Stimulated activated CD4-positive, alpha-beta T cell treated with anti-CD3 and anti-CD28 coated beads, TNF-alpha, amount 100 ng/mL, for 48 hours (primary cell): Measurements from ENCODE around the gene HMHB1.

Source experiments
- DNase-seq, 3 donors: peaks; one replicate each; pipeline ENCODE4 v3.0.0-alpha.2; 2020; ENCODE audit warnings: low read depth in 3 of 3

Gene HMHB1

DNA sequence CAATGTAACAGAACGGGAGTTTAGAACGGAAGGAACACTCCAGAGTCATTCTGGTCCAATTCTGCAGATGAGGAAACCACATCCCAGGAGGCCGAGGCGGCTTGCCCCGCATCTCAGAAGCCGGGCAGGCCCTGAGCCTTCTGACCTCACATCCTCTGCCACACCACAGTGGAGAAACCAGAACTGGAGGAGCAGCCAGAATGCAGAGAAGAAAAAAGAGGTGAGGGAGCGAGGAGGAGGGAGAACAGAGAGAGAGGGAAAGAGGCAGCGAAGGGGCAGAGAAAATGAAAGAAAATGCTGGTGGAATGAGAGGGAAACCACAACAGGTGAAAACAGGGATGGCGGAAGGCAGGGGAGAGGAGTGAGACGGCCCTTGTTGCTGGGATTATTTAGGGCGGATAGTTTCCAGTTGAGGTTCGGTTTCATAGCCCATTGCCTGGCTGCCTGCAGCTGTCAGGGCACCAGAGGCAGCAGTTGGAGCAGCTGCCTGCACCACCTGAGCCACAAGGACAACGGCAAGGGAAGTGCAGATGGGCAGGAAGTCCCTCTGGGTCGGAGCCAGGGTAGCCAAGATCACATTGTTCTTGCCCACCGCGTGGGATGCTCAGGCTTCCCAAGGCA is at the start of gene HMHB1:
TSS of gene HMHB1 (plus strand) at position 77 of the 621 bp plus-strand sequence.
- DNase-seq, result no peak

DNA sequence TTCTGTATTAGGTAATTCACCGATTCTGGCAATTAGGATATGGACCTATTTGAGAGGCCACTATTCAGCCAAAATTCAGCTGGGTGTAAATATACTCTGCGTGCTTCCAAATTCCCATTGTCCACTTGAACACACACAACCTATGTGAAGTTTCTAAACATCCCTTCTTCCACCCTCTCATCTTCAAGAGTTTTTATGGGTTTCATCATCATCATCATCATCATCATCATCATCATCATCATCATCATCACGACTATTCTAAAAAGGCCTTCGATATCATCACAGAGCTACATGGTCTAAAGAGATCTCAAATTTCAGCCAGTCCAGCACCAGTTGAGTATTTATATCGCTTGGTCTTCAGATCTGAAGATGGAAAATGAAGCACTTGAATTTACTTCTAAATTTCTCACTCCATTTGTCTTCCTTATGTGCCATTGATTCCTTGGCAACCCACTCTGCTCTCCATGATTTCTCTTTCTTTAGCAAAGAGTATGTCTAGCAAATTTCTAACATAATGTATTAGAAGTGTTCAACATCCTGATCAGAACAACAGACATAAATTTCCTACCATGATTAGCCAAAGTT is 49.2 kb upstream of the HMHB1 start:
- DNase-seq, result no peak

DNA sequence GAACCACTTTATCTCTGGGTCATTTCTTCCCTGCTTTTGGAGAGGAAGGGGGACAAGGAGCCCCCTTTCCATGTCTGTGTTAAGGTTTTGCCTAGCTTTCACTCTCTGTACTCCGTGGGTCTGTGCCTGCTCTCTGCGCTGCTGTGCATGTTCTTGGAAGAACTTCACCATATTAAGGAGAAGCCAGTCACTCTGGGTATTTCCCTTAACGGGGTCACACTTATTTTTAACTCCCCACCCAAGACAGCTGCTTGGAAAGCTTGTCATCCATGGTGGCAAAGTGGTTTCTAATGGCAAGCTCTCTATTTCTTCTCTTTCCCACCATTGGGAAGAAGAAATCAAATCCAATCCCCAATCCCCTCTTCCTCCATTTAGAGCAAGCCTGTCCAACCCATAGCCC is 44.8 kb upstream of the HMHB1 start:
- DNase-seq, result no peak

DNA sequence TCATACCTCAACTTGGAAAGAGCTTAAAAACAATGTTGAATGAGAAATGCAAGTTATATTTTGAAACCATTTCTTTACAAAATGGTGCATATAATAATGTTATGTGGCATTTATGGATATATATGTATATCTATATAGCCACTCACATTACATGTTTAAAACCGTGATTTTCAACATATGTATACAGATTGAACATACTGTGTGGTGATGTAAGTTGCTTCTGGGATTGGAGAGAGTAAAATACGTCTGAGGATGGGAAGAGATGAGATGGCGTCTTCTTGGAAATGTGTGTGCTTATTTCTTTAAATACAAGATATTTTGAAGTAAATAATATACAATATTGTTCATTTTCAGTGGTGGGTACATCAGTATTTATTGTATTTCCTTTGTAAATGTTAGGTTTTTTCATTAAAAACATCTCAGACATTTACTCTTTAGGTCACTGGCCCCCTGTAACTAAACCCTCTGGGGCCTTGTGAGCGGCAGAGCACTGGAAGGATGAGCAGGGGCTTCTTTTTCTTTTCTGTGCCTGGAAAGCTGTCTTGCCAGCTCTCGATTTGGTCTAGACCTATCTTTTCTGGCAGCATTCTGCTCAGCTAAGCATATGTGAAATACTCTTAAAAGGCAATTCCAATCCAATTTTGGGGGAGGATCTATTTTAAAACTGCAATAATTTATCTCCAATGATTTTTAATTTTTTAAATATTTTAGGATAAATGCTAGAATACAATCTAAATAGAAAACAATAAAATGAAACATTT is 42.8 kb upstream of the HMHB1 start:
- no peak for DNase-seq

DNA sequence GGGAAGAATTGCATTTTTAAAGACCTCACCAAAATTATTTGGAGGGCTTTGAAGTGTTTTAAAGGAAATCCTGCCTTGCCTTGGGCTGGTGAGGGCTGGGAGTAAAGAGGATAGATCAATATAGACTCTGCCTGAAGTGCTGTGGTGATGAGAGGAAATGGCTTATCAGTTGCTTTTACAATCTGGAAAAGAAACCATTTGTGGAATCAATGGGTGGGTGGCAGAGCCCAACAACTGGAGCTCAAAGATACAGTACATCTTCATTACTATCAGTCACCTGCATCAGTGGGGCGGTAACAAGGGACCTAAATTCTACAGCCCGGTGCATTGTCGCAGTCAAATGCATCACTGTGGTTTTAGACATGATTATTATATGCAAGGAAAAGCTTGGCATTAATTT is 41.5 kb upstream of the HMHB1 start:
- no peak for DNase-seq

DNA sequence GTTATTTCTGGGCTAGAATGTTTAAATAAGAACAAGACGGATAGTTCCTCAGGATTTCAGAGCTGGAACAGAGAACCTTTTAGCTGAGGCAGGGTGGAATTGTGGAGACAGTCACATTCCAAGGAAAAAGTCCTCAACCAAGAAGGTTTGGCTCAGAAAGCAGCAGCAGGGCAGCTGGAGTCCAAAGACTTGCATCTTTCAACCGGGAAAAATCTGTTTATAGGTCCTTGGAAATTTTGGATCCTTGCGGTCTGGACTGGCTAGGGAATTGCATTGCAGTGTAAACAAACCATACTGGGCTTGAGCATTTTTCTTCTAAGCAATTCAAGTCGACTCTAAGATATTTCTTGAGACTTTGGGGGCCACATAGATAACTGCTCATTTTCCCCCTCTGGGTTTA is 40.8 kb upstream of the HMHB1 start:
- no peak for DNase-seq

DNA sequence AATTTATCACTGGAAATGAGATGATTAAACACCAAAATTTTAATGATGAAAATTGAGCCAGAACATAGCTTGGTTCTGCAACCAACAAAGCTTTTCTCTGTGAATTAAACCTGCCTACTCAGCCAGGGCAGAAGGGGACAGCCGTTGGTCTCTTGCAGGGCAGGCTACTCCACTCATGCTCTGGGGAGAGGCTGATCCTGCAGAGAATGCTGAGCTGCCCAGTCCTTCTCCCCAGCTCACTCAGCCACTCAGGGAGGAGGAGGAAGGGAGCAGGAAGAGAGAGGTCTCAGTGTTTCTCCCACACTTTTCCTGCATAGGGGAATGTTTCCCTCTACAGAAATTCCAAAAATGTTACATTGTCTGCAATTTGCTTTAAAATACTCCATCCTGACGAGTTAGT is 40.4 kb upstream of the HMHB1 start:
- DNase-seq, result no peak

DNA sequence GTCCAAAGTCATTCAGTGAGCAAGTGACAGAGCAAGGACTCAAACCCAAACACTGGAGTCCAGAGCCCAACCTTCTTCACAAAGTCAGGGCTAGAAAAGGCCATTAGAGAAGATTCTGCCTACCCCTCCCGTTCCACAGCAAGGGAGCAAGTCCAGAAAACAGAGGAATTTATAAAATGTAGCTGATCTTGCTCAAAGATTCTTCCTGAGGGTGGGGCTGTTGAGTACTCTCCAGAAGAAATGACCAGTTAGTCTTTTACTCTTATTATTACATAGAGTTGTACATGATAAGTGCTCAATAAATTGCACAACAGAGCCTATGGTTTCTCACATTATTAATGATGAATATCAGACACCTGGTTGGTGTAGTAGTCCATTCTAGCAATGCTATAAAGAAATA is 39.3 kb upstream of the HMHB1 start:
- no peak for DNase-seq

DNA sequence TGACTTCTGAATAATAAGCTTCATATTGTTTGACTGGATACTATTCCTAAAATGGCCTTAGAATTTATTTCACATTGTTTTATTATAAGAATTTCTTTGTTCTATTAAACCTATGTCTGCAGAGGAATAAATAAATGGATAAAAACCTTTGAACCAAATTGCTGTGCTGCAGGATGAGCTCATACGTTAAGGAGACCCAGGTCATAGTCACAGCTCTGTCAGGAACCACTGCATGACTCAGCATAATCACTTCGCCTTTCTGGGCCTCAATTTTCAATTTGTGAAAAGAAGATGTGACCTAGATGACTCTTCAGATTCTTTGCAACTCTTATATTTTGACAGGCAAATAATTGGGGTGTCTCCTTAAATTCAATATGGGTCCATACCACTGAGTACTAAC is 36.7 kb upstream of the HMHB1 start:
- DNase-seq, result no peak

DNA sequence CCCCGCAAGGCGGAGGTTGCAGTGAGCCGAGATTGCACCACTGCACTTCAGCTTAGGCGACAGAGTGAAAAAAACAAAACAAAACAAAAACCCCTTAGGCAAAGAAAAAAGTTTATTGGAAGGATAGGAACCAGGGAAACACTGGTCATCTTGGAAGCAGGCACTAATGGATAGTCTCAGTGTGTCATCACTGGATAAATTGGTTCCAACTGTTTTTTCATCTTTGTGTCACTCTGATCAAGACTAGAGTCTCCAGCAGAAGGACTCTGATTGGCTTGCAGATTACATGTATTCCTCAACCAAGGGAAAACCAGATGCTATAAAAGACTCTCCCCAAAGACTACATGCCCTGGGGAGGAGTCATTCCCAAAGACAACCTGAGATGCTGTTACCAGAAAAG is 35.0 kb upstream of the HMHB1 start:
- DNase-seq, result no peak

DNA sequence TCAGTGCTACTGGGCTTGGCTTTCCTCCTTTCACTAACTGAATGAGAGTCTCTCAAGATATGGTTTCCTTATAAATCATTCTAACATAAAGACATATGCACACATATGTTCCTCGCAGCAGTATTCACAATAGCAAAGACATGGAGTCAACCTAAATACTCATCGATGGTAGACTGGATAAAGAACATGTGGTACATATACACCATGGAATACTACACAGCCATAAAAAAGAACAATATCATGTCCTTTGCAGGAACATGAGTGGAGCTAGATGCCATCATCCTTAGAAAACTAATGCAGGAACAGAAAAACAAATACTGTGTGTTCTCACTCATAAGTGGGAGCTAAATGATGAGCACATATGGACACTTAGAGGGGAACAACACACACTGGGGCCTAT is 32.5 kb upstream of the HMHB1 start:
- no peak for DNase-seq

DNA sequence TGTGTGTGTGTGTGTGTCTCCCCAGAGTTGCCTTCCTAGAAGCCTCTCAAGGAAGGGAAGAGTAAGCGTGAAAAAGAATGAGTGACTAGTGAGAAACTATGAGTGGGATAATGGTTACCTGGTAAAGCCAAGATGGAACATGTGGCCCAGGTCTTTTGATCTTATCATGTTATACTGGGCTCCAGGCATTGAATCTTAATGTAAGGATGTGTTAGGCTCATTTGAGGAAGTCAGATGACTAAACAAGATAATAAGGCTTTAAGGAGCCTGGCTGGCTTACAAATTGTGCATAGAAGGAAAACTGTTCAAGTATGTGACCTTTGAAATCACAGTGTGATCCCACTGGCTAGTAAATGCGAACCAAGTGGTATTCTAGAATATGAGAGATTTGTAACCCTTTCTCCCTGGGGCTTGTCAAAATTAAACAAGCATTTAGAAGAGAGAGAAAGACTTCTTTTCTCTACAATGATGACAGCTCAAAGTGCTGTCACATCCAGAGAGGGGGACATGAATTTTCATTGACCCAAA is 29.9 kb upstream of the HMHB1 start:
- DNase-seq, result no peak

DNA sequence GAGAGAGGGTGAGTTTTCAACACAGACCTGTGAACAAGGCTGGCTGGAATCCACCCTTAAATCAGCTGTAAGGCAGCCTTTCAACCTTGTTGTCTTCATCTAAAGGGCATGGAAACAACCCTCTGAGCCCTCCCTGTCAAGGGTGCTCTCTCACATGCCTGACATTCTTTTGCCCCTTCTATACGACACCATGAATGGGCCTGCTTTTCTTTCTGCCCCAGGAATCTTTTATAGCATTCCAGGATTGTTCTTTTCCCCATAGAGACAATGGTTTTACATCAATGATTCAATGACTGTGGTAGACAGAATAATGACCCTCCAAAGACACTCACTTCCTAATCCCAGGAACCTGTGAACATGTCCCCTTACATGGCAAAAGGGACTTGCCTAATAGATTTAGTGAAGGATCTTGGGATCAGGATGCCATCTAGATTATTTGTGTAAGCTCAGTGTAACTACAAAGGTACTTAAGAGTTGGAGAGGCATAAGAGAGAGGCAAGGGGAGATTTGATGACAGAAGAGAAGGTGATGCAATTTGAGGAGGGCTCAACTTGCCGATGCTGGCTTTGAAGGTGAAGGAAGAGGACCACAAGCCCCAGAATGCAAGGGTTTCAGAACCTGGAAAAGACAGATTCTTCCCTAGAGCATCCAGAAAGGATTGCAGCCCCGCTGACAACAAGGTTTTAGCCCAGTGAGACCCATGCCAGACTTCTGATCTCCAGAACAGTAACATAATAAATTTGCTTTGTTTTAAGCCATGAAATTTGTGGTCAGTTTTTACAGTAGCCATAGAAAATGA is 29.2 kb upstream of the HMHB1 start:
- no peak for DNase-seq

DNA sequence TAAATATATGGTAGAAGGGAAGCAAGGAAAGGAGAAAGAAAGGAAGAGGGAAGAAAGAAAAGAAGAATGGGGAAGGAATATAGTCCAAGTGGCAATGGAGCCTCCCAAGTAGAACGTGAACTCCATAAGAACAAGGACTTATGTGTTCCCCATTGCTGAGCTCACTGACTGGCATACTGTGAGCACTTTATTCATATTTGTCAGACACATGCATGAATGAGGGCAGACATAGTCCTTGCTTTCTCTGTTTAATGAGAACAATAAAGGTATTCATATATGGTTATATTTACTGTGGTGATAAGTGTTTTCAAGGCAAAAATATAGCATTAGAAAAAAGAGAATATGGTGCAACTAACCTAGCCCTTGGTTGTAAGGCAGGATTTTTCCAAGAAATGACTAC is 23.6 kb upstream of the HMHB1 start:
- no peak for DNase-seq

DNA sequence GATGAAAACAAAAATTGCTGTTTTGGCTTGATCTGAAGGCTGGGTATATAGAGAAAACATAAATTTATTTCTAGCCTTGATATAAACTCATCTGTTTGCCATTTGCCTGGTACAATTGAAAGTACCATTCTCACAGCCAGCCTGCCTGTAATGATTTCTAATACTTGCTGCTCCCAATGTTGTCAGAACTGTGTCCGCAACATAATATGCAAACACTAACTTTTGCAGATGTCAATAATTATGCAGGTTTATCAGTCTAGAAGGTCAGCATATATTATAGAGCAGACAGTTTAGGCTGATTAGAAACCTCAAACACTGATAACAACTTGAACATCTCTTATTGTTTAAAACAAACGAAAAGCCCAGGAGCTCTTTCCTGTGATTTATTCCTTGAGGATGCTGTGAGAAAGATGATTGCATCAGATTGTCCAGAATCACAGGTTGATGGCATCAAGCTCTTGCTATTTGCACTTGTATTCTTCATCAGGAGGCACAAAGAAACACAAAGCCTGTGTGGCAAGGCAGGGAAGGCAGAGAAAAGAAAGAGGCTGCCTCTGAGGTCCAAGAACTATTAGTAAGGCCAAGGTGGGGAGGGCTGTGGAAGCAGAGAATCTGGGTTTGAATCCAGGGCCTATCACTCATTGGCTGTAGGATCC is 21.4 kb upstream of the HMHB1 start:
- no peak for DNase-seq

DNA sequence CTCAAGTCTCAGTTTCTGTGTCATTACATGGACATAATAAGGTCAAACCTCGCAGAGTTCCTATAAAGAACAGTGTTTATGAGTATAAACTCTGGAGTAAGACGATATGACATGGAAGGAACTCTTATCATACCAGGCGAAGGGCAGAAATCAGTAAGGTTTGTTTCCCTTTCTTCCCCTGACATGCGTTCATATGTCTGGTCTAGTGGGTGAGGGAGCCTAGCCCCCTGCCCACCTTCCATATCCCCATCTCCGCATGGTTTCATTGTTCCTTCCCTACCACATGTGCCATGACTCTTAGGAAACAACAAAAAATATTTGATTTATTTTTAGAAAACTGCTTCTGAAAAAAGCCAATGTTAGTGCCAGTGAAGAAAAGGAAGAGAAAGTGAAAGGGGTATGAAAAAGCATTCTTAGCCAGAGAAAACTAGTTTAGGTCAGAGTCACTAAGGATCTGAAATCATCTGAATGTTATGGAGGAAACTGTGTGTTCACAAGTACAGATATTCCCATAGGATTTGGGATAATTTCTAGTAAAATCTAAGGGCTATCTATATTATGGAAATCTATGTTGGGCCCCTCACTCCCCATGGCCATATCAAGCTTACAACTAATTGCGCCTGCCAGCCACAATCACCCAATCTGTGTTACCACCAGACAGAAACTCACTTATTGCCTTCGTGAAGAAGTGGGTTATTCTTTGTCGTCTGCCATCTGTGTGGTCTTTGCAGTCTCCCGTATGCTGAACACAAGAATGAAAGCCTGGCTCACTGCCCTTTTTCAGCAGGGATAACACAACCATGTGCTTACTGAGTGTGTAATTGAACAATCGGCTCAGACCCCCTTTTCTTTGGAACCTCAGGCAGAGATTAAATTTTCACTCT is 19.9 kb upstream of the HMHB1 start:
- no peak for DNase-seq

DNA sequence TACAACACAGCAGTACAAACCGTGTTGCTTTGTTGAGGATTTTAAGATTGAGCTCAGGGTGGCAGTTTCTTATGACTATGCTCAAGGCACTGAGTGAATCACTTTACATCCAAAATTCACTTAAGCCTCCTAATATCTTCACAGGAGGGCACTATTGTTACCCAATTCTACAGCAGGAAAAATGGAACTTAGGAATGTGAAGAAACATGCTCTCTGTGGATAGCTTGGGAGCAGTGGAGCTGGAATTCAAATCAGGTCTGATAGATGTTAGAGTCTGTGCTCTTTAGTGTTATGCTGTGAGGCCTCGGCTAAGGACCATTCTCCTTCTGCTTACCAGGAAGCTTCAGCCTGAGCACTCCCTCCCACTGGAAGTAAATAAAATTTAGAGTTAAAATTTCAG is 18.7 kb upstream of the HMHB1 start:
- DNase-seq, result no peak

DNA sequence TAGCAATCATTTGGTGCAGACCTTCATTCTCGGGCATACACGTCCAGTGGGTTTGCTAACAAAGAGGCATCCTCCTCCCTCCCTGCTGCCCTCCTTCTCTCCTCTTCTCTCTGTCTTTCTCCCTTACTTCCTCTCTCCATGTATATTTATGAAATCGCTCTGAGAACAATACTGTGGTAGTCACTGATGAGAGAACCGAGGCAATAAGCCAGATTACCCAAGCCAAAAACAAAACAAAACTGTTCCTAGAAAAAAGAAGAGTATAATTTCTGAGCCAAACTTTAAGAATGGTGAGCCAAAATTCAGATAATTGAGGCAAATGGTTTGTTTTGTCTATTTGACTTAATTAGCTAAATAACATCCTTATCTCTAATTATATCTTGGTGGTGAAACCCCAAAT is 15.8 kb upstream of the HMHB1 start:
- DNase-seq, result no peak

DNA sequence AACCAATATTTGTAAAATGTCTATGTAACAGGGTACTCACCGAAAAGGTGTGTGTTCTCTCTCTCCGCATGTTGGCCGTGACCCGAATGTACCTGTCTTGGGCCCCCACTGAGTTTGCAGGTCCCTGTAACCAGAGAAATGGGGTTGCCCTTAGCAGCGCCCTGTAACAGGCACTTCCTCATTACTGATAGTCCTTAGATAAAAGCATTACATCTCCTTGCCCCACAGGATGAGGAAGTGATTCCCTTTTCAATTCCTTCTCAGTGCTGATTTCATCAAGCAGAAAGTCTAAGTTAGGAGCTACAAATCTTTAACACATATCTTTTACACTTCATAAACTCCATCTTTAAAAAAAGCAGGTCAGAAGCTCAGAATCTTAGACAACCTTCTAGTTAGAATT is 15.2 kb upstream of the HMHB1 start:
- DNase-seq, result no peak

DNA sequence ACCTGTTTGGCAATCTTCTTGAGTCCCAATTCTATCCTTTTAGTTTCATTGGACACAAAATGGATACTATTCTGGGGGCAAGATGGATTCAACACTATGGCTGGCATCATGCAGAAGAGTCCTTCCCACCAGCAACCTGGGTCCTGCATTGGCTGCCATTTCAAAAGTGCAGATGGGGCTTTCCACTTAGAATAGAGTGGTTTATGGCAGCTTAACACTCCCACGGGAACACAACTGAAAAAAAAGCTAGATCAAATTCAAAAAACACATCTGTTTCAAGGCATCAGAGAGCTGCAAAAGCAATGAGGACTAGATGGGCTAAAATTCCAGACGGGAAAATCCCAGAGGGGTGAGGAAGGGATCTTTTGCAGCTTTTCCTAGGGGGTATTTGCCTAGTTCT is 11.2 kb upstream of the HMHB1 start:
- DNase-seq, result no peak
